ENCODE measurements around the gene SH3BP4.

Gene SH3BP4

DNA sequence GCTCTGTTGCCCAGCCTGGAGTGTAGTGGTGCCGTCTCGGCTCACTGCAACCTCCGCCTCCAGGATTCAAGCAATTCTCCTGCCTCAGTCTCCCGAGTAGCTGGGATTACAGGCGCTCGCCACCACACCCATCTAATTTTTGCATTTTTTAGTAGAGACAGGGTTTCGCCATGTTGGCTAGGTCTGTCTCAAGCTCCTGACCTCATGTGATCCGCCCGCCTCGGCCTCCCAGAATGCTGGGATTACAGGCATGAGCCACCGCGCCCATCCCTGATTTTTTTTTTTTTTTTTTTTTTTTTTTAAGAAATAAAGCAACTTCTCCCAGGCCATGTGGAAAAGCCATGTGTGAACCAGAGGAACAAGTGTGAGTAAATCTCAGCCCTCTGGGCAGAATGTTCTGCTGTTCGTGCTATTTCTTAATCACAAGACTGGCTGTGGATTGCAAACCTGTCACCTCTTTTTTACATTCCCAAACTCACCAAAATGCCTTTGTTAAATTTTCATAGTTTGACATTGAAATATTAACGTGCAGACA, 6.4 kb upstream of the SH3BP4 start:
- DNase-seq (ENCODE audit: low read depth): no peak

DNA sequence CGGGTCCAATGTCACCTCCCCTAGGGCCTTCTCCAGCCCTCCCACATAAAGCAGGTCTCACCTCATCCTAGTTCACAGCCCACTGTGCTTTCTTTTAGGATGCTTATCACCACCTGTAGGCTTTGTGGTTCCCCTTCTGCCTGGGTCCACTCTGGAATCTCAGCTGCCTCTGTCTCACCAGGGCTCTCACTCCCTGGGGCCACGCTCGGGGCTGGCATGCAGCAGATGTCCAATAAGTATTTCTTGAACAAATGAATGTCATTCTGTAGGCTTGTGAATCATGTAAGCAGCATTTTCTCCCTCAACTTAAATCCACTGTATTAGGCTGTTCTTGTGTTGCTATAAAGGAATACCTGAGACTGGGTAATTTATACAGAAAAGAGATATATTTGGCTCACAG, 4.3 kb upstream of the SH3BP4 start:
- DNase-seq (ENCODE audit: low read depth): no peak

DNA sequence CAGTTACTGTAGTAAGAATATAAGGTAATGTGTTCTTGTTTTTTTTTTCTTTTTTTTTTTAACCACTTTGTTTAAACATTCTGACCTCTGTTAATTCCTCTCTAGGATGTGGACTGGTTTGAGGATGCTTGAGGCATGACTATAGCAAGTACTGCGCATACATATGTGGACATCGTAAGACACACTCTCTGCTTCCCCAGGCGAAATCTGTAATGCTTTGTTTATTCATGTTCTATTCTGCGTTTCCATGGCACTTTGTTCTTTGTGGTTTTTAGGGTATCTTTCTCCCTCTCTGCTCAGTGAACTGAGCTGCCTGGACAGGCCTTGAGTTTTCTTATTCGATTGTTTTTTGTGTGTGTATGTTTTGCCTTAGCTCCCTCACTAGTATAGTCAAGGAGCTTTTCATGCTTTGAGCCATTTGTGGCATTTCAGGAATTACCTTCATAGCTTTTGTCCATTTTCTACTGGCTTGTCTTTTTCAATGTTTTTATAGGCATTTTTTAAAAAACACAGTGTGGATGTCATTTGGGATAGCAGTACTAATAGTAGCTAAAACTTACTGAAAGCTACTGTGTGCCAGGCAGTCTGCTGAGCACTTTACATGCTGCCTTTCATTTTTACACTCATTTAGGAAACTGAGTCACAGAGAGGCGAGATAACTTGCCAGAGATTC, 1.9 kb upstream of the SH3BP4 start:
- DNase-seq (ENCODE audit: low read depth): peak; percentile 99

DNA sequence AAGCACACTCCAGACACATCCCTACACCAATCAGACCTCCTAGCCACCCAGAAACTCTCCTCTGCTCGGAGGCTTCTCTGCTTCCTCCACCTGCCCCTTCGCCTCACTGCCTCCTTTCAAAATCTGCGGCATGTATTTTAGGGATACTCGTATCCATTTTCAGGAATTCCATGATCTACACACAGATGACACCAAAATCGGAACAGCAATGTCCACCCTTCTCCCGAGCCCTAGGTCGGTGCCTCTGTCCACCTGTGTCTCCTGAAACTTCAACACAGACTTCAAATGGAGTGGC, 1.4 kb upstream of the SH3BP4 start:
- DNase-seq (ENCODE audit: low read depth): no peak

DNA sequence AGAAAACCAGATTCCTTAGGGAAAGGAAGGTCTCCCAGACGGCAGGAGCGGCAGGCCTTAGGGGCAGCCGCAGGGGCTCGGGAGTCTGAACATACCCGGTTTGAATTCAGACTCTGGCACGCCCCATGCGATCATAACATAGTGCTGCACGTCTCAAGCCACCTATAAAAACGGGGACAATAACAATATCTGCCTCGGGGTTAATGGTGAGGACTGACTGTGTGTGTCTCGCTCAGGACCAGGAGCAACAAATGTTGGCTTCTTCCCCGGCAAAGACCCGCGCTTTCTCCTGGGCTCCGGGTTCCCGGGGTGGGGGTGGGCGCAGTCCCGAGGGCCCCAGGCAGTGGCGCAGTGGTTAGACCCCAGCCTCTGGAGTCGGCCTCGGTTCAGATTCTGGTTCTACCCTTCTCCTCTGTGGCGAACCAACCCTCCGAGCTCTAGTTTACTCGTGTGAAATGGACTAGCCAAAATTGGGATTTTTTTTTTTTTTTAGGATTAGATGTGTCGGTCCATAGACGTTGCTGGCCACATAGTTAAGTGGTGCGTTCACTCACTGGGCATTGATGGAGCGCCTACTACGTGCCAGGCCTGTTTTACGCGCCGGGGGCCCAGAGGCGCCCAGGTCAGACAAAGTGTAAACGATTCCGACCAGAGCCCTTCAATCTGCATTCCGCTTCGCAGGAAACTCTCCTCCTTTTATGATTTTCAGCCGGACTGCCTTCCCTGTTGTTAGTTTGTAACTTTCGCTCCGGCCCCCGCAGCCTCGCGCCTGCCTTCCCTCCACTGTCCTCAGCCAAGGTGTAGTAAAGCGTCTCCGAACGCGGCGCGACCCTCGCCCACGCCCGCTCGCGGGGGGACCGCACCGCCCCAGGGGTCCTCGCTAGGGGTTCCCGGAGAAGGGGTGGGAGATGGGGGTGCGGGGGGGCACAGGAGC, 820 bp upstream of the SH3BP4 start:
- peak; percentile 73 for DNase-seq (ENCODE audit: low read depth)

DNA sequence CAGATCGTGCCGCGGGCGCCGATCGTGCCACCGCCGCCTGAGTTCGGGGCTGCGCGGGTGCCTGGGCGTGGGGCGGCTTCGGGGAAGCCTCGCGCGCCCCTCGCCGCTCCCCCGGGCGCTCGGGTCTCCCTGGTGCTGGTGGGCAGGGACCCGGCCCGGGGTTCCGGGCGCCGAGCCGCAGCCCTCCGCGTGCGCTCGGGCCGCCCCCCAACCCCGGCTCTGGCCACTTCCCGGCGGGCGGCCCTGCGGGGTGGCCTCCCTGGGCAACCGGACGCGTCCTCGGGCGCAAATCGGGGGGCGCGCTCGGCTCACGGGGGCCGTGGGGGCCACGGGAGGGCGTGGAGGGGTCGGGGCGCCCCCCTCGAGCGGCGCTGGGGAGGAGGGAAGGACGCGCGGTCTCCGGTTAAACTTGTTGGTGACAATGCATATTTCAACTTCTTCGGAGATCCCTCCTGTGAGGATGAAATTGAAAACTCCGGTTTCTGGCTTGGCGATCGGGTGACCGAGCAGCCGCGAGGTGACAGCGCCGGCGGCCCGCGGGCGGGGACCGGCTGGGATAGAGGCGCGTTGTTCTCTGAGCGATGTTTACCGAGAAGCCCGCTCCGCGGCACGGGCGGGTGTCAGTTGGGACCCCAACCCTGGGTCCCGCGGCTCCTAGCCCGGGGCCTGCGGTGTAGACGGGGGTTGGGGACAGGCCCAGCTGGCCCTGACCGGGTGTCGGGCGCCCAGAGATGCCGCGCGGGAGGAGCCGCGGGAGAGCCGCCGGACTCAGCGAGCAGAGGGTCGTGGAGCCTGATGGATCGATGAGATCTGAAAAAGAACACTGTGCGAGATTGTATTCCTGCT, 676 bp downstream of the SH3BP4 start:
- DNase-seq (ENCODE audit: low read depth): peak; percentile 46

DNA sequence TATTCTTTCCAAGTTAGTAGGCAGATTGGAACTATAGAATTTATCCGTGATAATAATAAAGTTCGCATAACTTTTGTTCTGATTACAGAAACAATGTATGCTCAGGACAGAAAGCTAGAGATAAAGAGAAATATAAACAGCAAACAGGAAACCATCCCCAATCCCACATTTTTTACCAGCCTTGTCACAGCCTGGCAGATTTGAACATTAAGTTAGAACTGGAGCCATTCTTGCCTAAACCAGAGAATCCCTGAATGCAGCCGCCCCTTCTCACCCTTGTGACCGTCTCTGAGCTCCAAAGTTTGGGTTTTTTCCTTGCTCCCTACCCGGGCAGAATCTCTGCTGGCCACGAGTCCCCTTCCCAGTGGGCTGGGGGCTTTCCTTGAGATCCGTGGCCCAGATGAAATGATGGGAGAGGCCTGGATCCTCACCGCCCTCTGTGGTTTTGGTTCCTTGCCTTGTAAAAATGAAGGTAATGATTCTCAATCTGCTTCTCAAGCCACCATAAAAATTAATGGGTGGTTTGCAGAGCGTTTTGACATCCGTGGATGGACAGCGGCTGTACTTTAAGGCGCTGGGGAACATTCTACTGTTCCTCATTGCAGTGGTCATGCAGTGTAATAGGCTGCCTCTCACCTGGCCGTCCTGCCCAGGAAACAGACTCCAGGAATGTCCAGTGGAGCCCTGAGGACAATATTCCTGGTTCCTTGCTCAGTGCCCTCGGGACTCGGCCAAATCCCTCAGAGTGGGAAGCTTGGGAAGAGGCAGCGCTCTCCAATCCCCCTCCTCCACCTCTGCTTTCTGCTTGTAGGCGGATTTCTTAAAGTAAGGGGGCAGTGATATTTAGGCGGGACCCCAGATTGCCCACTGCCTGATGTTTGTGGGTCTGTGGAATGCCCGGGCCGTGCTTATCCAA, 1.6 kb downstream of the SH3BP4 start:
- peak; percentile 63 for DNase-seq (ENCODE audit: low read depth)

DNA sequence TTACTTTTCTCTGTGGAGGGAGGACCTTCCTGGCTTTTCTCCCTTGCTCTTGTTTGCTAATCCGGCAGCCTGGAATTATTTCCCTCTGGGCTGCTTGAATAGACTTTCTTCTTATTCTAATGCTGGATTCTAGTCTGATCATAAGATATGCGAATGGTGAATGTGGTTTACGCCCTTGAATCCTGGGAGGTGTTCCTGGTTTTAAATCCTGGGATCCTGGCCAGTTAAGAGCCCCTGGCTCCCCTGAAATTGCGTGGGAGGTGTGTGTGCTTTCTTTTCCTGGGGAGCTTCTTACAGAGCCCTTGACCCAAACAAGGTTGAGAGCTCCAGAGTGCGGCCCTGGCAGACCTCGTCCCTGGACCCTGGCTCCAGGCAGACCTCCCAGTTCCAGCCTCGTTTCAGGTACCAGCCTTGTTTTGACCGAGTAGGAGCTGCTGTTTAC, 2.8 kb downstream of the SH3BP4 start:
- peak; percentile 46 for DNase-seq (ENCODE audit: low read depth)

DNA sequence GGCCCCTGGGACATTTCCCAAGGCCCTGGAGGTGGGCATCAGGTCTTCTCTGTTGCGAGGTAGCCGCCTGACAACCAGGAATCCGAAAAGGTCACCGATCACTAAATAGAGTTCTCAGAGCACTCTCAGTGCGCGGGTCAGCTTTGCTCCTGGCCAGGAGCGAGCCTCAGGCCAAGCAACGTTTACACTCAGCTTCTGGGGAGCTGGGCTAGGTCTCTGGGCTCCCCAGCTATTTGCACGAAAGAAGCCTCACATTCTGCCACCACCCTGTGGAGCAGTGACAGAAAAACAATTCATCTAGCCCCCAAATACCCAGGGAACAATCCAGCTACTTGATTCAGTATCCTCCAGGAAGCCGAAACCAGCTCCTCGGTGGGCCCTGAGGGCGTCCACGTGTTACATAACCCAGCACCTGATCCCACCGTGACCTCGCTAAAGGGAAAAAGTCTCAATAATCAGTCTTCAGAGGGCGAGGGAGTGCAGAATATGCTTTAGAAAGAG, 3.3 kb downstream of the SH3BP4 start:
- DNase-seq (ENCODE audit: low read depth): no peak

DNA sequence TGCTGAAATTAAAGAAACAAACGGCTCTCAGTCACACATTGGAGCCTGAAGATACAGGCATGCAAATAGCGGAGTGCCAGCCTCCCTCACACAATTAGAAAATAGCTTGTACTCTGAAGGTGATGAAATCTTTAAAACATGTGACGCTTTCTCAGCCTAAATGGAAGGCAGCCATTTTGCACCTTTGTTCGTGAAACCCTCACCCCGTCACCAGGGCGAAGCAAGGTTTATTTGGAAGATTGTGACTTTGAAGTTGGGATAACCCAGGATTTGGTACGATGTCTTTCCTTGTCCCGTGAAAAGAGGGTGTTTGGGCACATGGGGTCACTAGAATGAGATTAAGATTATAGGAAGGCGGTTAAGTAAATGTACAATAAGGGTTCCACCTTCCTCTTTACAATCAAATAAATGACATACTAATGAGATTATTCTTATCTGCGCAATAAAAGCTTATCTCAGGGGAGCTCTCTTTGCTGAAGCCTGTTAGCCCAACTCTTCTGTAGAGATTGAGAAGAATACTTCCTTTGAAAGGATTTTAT, 4.2 kb downstream of the SH3BP4 start:
- no peak for DNase-seq (ENCODE audit: low read depth)

DNA sequence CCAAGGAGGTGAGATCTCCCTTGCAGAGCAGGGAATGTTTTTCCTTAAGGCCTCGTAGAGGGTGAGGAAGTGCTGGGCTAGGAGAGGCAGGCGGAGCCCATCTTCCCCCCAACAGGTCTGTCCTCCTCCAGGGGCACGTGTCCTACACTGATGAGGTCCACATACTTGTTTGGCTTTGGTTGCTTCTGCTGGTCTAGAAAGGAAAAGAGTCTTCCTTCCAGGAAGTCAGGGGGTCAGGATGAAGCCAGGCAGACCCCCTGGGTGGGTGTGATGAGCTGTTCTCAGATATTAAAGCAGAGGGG, 6.0 kb downstream of the SH3BP4 start:
- no peak for DNase-seq (ENCODE audit: low read depth)

DNA sequence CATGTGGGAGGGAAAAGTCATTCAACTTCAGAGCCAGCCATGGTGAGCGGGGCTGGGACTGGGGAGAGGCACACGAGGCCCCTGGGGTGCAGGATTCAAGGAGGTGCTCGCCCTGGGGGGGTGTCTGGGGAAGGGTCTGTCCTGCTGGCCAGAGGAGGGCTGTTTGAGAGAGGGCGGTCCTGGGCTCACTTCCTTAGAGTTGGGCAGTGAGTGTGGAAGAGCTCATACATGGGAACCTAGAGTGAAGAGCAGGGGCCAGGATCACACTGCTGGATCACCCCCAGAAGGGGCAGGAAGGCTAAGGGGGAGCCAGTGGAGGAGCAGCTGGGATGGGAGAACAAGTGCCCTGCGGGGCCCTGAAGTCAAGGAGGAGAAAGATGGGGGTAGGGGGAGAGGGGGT, 6.5 kb downstream of the SH3BP4 start:
- no peak for DNase-seq (ENCODE audit: low read depth)

DNA sequence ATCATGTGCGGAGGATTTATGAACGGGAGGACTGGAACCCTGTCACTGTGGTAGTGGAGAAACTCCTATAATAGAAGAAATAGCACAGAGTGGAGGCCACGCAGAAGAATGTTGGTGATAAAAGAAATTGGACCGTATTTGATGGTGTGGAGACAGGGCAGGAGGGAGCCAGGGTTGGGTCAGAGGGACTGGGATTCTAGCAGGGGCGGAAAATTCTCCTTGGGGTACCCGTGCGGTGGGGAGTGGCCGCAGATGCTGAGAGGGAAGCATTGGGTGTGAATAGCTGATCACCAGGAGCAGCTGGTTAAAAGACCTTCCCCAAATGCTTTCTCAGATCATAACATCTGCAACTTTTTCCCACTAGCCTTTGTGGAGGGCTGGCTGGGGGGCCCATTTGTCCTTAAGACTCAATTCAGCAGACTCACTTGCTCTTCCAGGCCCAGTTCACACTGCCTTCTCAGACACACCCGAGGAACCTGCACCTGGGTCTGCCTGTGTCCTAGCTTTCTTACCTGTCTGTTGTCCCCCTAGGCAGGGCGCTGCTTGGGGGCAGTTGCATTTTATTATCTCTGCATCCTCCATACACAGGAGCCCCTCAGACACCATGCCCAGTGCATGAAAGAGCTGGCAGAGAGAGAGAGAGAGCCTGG, 7.1 kb downstream of the SH3BP4 start:
- DNase-seq (ENCODE audit: low read depth): no peak

DNA sequence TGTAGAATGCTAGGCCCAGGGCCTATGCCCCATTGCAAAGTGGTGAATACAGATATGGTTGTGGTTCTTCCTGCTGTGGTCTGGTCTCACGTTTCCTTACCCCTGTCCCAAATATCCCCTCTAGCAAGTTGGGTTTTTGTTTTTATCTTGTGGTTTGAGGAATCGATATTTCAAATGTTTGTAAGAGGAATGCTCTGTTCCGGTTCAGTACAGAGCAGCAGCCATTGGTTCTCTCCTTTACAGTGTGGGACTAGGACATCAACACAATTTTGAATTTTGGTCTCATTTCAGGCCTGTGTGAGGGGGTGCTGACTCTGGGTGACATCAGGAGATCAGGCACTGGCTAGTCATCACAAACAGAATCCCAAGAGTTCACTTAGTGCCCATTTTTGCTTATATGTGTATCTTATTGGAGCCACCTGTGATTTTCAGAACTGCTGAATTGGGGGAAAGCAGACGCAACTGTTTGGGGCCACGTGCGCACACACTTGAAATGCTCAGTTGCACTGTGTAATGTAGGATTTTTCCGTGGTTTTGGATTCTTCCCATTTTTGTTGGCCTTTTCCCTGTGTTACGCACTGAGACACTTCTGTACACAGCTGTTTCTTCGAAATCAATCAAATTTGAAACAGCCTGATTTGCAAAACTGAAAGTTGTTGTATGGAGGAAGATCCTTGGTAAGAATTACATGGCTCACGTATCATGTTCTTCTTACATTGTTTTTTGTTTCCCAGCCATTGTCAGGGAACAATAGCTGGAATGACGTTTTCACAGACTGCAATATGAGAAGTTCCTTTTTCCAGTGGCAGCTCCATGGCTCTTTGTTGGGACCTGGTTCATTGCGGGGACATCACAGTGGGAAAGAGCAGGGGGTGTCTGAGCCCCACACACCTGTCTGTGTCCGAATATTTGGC, 8.6 kb downstream of the SH3BP4 start:
- peak; percentile 42 for DNase-seq (ENCODE audit: low read depth)

DNA sequence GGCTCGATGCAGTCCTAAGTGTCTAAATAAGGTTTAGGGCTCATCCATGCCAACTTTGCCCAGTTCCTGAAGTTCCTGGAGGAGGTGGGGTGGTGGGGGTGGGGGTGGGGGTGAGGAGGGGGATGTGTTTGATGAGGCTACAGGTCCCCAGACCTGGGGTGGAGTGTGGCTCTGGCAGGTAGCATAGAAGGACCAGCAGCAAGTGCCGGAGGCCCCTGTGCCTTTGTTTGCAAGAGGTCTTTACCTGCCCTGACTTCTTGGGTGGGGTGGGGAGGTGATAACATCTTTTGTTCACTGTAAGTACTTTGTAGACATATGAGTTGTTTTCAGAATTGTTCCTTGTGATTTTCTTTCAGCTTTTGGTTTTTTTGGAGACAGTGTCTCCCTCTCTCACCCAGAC, 10.0 kb downstream of the SH3BP4 start:
- DNase-seq (ENCODE audit: low read depth): no peak

DNA sequence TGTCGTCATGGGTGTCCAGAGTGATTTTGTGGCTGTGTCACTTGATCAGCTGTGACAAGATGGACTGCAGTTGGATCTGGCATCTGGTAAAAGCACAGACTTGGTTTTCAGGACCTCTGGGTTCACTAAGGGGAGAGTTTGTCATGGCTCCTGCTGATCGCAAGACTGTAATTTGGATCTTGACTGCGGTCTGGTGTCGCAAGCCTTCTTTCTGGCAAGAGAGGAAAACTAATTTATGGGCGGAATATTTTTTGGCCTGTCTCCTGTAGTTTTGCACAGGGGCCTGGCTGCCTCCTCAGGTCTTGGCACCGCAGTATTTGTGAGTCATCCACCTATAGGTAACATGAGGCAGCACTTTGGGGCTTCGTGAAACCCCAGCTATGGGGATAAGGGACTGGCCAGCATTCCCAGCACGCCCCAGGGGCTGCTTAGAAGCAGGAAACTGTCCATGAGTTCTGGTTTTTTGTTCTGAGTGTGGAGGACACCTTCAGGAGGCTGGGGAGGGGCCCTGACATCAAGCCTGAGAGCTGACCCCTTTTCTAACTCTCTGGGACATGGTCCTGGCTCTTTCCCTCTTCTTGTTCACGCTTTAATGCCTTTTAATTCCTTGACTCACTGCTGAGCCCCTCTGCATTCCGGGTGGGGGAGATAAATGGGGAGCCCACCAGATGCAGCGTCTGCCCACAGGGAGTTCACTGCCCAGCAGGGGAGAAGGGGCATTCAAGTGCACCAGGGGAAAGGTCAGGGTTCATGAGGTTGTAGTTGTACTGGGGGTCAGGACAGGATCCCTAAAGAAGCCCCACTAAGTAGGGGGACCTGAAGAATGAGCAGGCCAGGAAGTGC, 12.2 kb downstream of the SH3BP4 start:
- DNase-seq (ENCODE audit: low read depth): peak; percentile 43

DNA sequence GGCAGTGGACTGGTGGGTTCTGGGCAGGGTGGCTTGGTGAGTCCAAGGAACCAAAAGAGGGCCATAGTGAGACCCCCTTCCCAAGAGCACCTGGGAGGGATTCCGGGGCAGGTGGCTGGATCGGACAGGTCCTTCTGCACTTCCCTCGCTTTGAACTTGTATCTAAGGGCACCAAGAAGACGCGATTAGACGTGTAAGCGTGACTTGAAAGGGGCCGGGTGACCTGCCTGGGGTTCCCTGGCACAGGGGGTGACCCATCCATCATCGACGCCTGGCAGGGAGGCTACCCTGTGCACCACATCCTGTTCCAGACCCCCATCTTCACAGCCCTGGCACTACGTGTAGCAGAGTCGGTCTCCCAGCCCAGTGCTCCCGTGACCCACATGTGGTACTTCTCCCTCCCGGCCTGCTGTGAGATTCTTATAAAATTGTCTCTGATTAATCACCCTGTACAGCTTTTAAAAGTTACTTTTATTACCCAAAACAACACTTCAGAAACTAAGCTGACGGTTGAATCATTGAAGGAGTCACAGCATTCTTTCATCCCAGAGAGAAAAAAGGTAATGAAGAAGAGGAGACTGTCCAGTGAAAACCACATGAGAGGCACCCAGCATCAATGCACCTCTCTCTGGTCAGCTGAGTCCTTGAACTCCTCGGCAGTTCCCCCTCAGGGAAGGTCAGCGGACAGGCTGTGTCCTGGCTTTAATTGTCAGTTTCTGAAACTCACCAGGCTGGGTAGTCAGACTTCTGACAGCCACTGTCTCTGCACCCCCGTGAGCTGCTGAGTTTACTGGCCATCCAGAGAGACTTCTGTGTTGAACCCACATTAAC, 13.0 kb downstream of the SH3BP4 start:
- peak; percentile 79 for DNase-seq (ENCODE audit: low read depth)

DNA sequence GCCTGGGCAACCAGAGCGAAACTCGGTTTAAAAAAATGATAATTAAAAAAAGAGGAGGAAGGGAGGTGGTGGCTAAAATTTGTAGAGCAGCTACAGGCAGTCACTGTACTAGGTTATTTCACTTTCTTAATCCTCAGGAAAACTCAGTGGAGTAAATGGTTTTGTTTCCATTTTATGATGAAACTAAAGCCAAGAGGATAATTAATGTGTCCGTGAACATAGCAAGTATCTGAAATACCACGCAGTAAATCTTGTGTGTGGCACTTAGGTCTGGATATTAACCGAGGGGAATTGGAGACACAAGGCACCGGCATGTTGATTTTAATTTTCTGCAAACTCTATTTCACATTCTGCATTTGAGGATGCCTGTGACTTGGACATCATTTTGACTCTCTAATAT, 14.5 kb downstream of the SH3BP4 start:
- no peak for DNase-seq (ENCODE audit: low read depth)
